Measurements from ENCODE around the gene FYB1.

The FYB1 gene

DNA sequence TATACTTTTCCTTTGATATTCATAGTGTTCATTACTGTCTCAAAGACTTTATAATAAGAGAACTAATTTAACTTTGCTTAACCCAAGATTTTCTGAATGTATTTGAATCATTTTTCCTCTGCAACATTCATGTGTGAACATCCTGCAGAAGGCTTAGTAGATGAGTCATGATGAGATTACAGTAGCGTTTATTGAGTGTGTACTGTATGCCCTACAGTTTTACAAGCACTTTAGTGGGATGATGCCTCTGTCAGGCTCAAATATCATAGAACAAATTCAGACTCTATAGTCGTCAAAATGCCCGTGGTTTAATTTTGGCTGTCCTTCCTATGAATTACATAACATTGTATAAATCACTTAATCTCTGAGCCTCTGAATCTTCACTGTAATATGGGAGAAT, 41.2 kb downstream of the FYB1 start:
- no peak overlapping the region for H3K4me3 ChIP-seq (ENCODE audit: low read depth, low read length)
- DNase-seq (ENCODE audit: low read depth): no peak
- TF ChIP-seq, protein P1, sequence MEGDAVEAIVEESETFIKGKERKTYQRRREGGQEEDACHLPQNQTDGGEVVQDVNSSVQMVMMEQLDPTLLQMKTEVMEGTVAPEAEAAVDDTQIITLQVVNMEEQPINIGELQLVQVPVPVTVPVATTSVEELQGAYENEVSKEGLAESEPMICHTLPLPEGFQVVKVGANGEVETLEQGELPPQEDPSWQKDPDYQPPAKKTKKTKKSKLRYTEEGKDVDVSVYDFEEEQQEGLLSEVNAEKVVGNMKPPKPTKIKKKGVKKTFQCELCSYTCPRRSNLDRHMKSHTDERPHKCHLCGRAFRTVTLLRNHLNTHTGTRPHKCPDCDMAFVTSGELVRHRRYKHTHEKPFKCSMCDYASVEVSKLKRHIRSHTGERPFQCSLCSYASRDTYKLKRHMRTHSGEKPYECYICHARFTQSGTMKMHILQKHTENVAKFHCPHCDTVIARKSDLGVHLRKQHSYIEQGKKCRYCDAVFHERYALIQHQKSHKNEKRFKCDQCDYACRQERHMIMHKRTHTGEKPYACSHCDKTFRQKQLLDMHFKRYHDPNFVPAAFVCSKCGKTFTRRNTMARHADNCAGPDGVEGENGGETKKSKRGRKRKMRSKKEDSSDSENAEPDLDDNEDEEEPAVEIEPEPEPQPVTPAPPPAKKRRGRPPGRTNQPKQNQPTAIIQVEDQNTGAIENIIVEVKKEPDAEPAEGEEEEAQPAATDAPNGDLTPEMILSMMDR (IDR thresholded peaks at IDR 0.05; ENCODE audit: low read depth, low read length, missing control alignments): no peak

DNA sequence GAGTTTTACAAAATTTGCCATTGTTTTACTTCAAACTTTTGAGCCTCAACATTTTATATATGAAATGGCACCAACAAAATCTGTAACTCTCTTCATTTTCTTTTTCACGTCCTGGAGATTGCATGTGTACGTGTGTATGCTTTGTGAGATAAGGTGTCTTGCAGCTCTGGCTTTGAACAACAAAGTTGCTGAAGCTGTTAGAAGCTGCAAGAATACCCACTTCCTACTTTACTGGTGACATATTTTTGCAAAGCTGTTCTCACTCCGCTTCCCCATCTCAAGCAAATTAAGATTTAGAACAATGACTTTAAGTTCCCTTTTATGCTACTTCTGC, 41.8 kb downstream of the FYB1 start:
- H3K4me3 ChIP-seq (ENCODE audit: low read depth, low read length): no peak overlapping the region

DNA sequence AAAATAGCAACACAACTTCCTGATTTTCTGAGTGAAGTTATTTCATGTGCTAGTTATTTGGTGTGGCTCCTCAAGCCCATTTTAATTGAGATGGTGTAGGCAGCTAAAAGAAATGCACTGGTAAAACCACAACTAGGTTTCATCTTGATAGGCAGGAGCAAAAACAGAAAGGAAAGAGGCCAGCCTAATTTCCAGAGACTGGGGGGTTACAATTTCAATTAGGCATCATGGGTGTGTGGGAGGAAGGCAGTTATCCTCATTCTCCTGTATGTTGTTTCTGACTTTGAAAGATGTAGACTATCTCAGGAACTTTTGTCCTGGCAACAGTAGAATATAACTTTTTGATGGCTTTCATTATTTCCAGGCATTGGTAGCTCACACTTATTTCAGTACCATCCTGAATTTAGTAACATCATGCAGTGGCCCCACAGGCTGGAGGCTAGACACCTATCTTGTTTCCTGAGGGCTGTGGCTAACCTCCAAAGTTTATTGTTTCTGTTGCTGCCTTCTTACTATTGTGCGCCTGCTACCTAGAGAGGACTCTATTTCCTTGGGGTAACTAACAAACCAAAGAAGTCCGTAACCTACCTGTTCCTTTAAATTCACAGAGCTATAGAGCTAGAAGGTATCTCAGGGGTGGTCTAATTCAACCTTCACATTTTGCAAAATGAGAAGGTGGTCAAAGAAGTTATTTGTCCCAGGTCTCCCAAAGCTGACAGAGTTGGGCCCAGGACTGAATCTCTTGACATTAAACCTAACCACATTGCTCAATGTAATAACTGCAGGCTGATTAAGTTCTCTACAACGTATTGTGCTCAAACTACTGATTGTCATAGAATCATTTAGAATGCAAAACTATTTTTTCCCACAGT, 42.4 kb downstream of the FYB1 start:
- no peak for DNase-seq (ENCODE audit: low read depth)
- TF ChIP-seq, protein P1 (IDR thresholded peaks at IDR 0.05; ENCODE audit: low read depth, low read length, missing control alignments): no peak
- H3K4me3 ChIP-seq (ENCODE audit: low read depth, low read length): no peak overlapping the region

More for the DNA sequence above, 41.8 kb downstream of the FYB1 start:
- peak; percentile 21 for DNase-seq (ENCODE audit: low read depth)
- TF ChIP-seq, protein P1 (IDR thresholded peaks at IDR 0.05; ENCODE audit: low read depth, low read length, missing control alignments): no peak

DNA sequence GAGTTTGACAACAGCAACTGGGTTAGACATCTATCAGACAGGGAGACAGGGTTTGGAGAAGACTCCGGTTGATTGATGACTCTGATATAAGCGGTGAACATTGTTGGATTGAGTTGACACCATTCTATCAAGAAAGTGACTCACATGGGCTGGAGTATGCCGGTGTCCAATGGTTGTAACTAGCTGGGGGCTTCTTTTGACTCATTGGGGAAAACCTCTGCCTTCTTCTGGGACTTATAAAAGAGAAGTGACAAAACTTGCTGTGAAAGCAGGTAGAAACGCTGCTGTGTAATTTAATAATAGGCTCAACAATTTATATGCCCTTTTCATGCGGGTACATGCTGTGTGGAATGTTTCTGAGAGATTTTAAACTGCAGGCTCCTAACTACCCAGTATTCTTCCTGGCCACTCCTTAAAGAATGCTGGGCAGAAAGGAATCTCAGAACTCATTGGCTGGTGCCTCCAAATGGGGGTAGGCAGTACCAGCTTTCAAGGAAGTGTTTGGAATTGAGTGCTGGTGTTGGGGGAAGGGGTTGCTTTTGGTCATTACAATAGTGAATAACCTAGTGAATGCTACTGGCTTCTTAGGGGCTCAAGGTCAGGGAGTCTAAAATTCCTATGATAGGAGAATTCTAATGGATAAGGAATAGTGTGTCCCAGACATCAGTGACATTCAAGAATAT, 43.9 kb downstream of the FYB1 start:
- no peak overlapping the region for H3K4me3 ChIP-seq (ENCODE audit: low read depth, low read length)
- TF ChIP-seq, protein P1 (IDR thresholded peaks at IDR 0.05; ENCODE audit: low read depth, low read length, missing control alignments): no peak
- DNase-seq (ENCODE audit: low read depth): no peak

DNA sequence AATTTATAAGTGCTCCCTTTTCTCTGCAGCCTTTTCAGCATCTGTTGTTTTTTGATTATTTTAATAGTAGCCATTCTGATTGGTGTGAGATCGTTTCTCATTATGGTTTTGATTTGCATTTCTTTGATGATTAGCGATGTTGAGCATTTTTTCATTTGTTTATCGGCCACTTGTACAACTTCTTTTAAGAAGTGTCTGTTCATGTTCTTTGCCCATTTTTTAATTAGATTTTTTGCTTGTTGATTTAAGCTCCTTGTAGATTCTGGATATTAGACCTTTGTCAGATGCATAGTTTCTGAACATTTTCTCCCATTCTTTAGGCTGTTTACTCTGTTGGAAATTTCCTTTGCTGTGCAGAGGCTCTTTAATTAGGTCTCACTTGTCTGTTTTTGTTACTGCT, 46.3 kb downstream of the FYB1 start:
- H3K4me3 ChIP-seq (ENCODE audit: low read depth, low read length): no peak overlapping the region
- no peak for DNase-seq (ENCODE audit: low read depth)
- TF ChIP-seq, protein P1 (IDR thresholded peaks at IDR 0.05; ENCODE audit: low read depth, low read length, missing control alignments): no peak

DNA sequence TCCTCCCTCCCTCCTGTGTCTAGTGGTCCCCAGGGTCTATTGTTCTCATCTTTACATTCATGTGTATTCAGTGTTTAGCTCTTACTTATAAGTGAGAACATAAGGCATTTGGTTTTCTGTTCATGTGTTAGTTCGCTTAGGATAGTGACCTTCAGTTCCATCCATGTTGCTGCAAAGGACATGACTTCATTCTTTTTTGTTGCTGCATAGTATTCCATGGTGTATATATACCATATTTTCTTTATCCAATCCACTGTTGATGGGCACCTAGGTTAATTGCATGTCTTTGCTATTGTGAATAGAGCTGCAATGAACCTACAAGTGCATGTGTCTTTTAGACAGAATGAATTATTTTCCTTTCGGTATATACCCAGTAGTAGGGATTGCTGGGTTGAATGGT, 46.8 kb downstream of the FYB1 start:
- TF ChIP-seq, protein P1 (IDR thresholded peaks at IDR 0.05; ENCODE audit: low read depth, low read length, missing control alignments): no peak
- H3K4me3 ChIP-seq (ENCODE audit: low read depth, low read length): no peak overlapping the region
- no peak for DNase-seq (ENCODE audit: low read depth)

Measured in GM12864 (cell line).